HG03196 (cell line): ENCODE data around the gene STING1.
A peak's percentile ranks its signal among the peaks of the same experiment; 100 is the strongest.
"Not testable (repeated sequence)": the region's sequence is repeated elsewhere in the genome, so short reads cannot be mapped to it uniquely, and the experiment has no call there.

ENCODE experiments used
- ATAC-seq: cut with Tn5 transposase; IDR thresholded peaks from one replicate; pipeline ENCODE4 v1.9.1; 2021; ENCODE audit not compliant: unreplicated experiment

The STING1 gene

DNA sequence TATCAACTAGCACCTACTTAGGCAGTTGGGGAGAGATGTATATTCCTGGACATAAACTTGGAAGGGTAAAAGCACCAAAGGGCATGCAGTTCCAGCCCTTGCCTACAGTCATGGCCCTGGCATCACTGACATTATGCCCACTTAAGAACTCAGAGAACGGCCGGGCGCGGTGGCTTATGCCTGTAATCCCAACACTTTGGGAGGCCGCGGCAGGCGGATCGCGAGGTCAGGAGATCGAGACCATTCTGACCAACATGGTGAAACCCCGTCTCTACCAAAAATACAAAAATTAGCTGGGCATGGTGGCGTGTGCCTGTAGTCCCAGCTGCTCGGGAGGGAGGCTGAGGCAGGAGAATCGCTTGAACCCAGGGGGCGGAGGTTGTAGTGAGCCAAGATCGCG is 42.1 kb downstream of the STING1 start:
- ATAC-seq = not testable (repeated sequence)

DNA sequence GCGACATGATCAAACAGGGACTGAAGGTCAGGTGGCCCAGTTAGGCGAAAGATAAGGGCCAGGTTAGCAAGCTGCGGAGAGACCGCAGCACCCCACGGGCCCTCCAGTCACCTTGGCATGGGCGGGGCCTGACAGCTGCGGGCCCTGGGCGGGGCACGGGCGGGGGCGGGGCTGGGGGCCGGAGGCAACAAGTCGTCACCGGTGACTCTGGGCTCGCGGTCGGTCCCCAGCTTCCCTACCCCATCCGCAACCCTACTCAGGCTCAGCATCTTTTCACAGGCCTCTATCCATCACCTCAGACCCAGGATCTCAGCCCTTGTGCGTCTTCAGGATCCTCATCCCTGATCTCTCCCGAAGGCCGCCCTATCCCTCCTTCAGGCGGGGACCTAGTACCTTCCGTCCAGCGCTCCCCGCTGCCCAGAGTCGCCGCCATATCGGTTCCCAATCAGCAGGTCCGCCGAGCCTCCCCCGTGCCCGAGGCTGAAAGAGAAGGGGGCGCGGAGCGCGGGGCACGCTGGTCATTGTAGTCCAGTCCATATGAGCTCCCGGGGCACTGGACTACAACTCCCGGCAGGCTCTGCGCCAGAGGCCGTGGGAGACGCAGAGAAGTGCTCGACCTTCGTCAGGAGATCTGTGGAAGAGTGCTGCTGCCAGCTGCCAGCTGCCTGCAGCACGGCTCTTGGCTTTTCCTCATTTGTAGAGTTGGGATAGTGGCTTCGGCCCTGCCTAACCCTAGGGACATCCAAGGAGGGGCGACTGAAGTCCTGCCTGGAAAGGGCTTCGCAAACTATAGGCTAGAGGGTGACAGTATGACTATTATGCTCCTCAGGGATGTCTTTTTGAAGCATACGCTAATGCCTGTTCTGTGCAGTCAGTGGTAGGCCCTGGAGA is 43.3 kb downstream of the STING1 start, which contains the start of gene DNAJC18:
Gene DNAJC18, minus strand, starts transcription at position 513 of the 891 bp plus-strand sequence. Its CDS starts 80 bp downstream, at position 433.
- ATAC-seq = peak; percentile 90

DNA sequence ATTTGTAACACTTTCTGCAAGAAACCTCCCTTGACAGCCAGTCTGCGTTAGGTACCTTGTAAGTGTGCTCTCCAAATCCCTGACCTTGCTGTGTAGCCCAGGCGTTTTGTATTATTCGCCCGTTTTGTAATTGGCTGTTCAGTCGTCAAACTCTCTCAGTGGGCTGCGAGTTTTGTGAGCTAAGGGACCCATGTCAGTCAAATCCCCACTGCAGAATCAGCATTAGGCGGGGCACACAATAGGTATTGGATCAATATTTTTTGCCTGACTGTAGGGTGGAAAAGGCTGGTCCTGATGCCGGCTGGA is 43.9 kb downstream of the STING1 start:
- ATAC-seq = no peak

DNA sequence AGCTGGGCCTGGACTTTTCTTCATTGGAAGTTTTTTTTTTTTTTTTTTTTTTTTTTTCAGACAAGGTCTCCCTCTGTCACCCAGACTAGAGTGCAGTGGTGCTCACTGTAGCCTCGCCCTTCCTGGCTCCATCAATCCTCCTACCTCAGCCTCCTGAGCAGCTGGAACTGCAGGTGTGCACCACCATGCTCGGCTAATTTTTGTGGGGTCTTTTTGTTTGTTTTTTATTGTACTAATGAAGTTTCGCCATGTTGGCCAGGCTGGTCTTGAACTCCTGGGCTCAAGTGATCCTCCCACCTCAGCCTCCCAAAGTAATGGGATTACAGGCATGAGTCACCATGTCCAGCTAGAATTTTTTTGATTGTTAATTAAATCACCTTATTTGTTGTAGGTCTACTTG is 46.9 kb downstream of the STING1 start:
- no peak for ATAC-seq

DNA sequence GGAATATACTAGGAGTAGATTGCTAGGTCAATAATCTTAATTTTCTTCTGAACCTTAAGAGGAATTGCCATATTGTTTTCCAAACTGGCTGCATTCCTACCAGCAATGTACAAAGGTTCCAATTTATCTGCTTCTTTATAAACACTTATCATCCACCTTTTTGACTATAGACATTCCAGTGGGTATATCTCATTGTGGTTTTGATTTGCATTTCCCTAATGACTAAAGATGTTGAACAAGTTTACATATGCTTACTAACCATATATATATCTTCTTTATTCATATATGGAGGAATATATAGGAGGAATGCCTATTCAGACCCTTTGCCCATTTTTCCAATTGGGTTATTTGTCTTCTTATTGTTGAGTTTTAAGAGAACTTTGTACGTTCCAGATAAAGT is 50.9 kb downstream of the STING1 start:
- ATAC-seq = no peak

DNA sequence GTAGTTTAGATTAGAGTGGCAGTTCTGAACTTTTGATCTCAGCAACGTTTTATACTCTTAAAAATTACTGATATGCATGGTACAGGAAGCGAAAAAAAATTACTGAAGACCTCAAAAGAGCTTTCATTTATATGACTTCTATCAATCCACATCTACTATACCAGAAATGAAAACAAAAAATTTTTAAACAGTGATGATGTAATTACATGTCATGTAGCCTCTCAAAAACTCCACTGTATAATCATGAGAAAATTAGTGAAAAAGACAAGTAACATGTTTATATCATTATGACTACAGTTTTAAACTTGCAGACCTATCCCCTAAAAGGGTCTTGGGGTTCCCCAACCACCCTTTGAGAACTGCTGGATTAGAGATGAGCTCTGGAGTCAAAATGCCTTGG is 52.5 kb downstream of the STING1 start:
- no peak for ATAC-seq

DNA sequence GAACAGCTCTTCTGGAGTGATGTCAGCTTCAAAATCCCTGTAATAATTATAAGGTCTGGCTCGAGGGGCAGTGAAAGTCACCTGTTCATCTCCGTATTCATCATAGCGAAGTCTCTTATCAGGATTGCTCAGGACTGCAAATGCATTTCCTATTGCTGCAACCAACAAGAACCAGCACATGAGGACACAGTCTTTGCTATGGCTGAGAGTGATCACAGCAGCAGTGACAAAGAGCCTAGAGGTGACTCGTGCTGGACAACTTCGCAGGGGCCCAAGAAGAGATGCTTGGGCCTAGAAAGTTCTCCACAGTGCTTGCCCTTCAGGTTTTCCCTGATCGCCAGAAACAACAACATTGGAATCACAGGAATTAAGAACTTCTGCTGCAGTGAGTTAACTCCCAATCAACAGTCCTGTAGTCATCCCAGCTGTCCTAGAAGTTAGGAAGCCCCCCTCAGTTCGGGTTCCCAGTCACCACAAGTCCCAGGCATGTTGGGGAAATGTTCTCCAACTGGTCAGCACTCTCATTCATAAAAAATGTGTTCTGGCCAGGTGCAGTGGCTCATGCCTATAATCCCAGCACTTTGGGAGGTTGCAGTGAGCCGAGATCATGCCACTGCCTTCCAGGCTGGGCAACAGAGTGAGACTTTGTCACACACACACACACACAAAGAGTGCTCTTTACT is 56.2 kb downstream of the STING1 start:
- ATAC-seq = no peak
